Measurements from ENCODE around the gene SORT1. TPM values are rescaled to one million over a fixed set of nuclear protein-coding genes. Genes with fewer than 3 reads are reported as not detected.
A peak's percentile ranks its signal among the peaks of the same experiment; 100 is the strongest.
"Not testable (repeated sequence)": the region's sequence is repeated elsewhere in the genome, so short reads cannot be mapped to it uniquely, and the experiment has no call there.

The SORT1 gene
- total and polyA plus RNA-seq, 2 of the 13 experiments (the other 11 are each of a cell fraction or from before 2014, with no cell fraction given), result 32.4 to 93.0 TPM

DNA sequence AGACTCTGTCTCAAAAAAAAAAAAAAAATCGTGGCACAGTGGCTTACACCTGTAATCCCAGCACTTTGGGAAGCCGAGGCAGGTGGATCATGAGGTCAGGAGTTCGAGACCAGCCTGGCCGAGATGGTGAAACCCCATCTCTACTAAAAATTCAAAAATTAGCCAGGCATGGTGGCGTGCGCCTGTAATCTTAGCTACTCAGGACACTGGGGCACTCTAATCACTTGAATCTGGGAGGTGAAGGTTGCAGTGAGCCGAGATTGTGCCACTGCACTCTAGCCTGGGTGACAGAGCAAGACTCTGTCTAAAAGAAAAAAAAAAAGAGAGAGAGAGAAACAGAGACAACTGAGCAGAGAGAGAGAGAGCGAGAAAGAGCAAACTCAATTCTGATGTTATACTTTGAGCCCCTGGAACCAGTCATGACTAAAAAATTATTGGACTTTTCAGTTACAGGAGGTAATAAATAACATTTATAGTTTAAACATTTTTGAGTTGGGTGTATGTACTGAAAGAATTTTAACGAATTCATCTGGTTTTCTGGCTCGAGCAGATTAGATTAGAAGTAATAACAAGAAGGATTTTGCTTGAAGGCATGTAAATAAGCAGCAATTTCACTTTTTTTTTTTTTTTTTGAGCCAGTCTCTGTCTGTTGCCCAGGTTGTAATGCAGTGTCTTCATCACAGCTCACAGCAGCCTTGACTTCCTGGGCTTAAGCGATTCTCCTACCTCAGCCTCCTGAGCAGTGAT lies 48.4 kb upstream of the SORT1 start:
- 26% methylated on average over 11 of the region's 11 CpGs for WGBS (ENCODE audit: low lambda C conversion rate)
- ATAC-seq; H3K4me3 ChIP-seq (replicated peaks in 1 of 3; ENCODE audit: insufficient read depth in 1 of 3, low read depth in 2 of 3, low read length in 3 of 3); H3K9ac ChIP-seq (ENCODE audit: insufficient read depth, low read depth, low read length); BruUV-seq (replicated peaks); H2AFZ ChIP-seq (ENCODE audit: low read length); H4K20me1 ChIP-seq (ENCODE audit: insufficient read depth, low read length); DNase-seq (ENCODE audit: low spot score); H3K4me2 ChIP-seq (ENCODE audit: low read depth, low read length); H3K36me3 ChIP-seq (replicated peaks in 1 of 2; ENCODE audit: control insufficient read depth in 1 of 2, insufficient read depth in 2 of 2, low read length in 2 of 2); H3K27ac ChIP-seq (ENCODE audit: extremely low read length, insufficient read depth, low read length); H3K4me1 ChIP-seq (ENCODE audit: insufficient read depth, low read length); intact Hi-C loops (cut with micrococcal nuclease; ENCODE audit: unreplicated experiment); H3K79me2 ChIP-seq (ENCODE audit: insufficient read depth, low read length); H3K9me3 ChIP-seq (ENCODE audit: low read length); FAIRE-seq; in situ Hi-C loops (cut with HindIII; ENCODE audit: extremely low pct_ligation_motif_present, low pct_unique_long_range_greater_than_20kb); CTCF ChIA-PET (ENCODE audit: low intra/inter-chr PET ratio, low total read pairs): not testable (repeated sequence)
- peaks cover 1 to 44% of the 10 kb centered on the region in 2 experiments; a peak in 3 of 5 replicates for H3K27me3 ChIP-seq (ENCODE audit: control insufficient read depth in 1 of 2, insufficient read depth in 2 of 2, low read length in 2 of 2)
- POLR2A ChIA-PET, result interaction anchor here (0.7 kb wide), 1 partner anchor 32 kb away, joined by 3 read pairs; no protein-coding TSS in a partner anchor

DNA sequence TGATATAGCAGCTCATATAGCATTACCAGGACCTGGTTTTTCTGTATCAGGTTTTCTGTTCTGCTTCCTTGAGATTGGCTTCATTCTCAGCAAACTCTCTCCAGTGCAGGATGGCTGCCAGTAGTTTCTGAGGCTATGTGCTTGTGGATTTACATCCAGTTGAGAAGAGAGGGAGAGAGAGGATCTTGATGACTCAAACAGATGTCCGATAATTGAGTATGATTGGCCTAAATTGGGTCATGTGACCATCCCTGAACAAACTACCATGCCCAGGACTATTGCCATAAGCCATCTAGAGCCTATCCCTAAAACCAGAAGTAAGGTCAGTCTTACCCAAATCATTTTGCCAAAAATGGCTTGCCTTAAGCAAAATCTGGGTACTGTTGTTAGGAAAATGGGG lies 46.6 kb upstream of the SORT1 start:
- H3K4me2 ChIP-seq (ENCODE audit: low read depth, low read length), result no peak overlapping the region
- no peak for DNase-seq (ENCODE audit: low spot score)
- CTCF ChIA-PET (ENCODE audit: low intra/inter-chr PET ratio, low total read pairs), result no interaction called here
- H3K36me3 ChIP-seq (replicated peaks in 1 of 2; ENCODE audit: control insufficient read depth in 1 of 2, insufficient read depth in 2 of 2, low read length in 2 of 2), result no peaks in the 10 kb centered on the region
- BruUV-seq (replicated peaks), result no TSS peak
- H2AFZ ChIP-seq (ENCODE audit: low read length), result no peak overlapping the region
- peaks cover 22% of the 10 kb centered on the region for H3K4me1 ChIP-seq (ENCODE audit: insufficient read depth, low read length)
- H3K4me3 ChIP-seq (replicated peaks in 1 of 3; ENCODE audit: insufficient read depth in 1 of 3, low read depth in 2 of 3, low read length in 3 of 3), result no peak overlapping the region
- peaks cover 1 to 44% of the 10 kb centered on the region in 2 experiments; a peak in 3 of 5 replicates for H3K27me3 ChIP-seq (ENCODE audit: control insufficient read depth in 1 of 2, insufficient read depth in 2 of 2, low read length in 2 of 2)
- no peaks in the 10 kb centered on the region for H3K9me3 ChIP-seq (ENCODE audit: low read length)
- no peaks in the 10 kb centered on the region for H3K79me2 ChIP-seq (ENCODE audit: insufficient read depth, low read length)
- H3K27ac ChIP-seq (ENCODE audit: extremely low read length, insufficient read depth, low read length), result no peak overlapping the region
- H4K20me1 ChIP-seq (ENCODE audit: insufficient read depth, low read length), result no peaks in the 10 kb centered on the region
- POLR2A ChIA-PET, result no interaction called here
- intact Hi-C loops (cut with micrococcal nuclease; ENCODE audit: unreplicated experiment), result no loop called here
- in situ Hi-C loops (cut with HindIII; ENCODE audit: extremely low pct_ligation_motif_present, low pct_unique_long_range_greater_than_20kb), result no loop called here
- ATAC-seq, result no peak
- no peak overlapping the region for H3K9ac ChIP-seq (ENCODE audit: insufficient read depth, low read depth, low read length)
- FAIRE-seq, result no peak
- peak; percentile 29; the same call in 1 of the 2 replicates for TF ChIP-seq RAD51 (IDR thresholded peaks at IDR 0.05; ENCODE audit: borderline replicate concordance)
- no peak for TF ChIP-seq ATF6 (CRISPR knock-in tag; conservative IDR thresholded peaks at IDR 0.05)
- TF ChIP-seq ZNF780A (CRISPR knock-in tag; IDR thresholded peaks at IDR 0.05), result no peak
- TF ChIP-seq ZNF34 (CRISPR knock-in tag; IDR thresholded peaks at IDR 0.05; ENCODE audit: borderline replicate concordance), result no peak
- TF ChIP-seq TMF1 (CRISPR knock-in tag; IDR thresholded peaks at IDR 0.05; ENCODE audit: low read depth), result no peak
- TF ChIP-seq SP4 (CRISPR knock-in tag; IDR thresholded peaks at IDR 0.05), result no peak
- WGBS (ENCODE audit: low lambda C conversion rate), result 25% methylated on average over 1 of the region's 1 CpG
